Cardiac septum (tissue), 1 donor: ENCODE results near the gene C2CD5. TPM values are rescaled to one million over a fixed set of nuclear protein-coding genes. Genes with fewer than 3 reads are reported as not detected.

ENCODE experiments used
- total RNA-seq: library from RNA; stranded (reverse); fragmentation: NEBNext Ultra II Directional; extraction: Animal tissue kit (Norgen Biotek cat#: 25700); gene quantifications from one replicate; pipeline ENCODE4 v1.2.1, GENCODE V29; 2021
- donor health status: DM: no; HTN: no; CAD: no.

The C2CD5 gene
- total RNA-seq, 1 donor from 2014 or later = 18.2 TPM

Other genes with a start within 250 kb of the C2CD5 start
- 1.5 TPM for gene ST8SIA1, start 209.8 kb downstream of the C2CD5 start, total RNA-seq
- 20.6 TPM for gene ETNK1, start 80.6 kb upstream of the C2CD5 start, total RNA-seq